Measurements from ENCODE around the gene ST7. TPM values are rescaled to one million over a fixed set of nuclear protein-coding genes. Genes with fewer than 3 reads are reported as not detected.

ST7 gene
- total RNA-seq, 2 experiments from 2014 or later: 4.9 to 5.4 TPM

GRCh38 chr7:116984917-116985316, 31.6 kb downstream of the ST7 start:
- POLR2A ChIA-PET: interaction anchor here (0.7 to 1.3 kb wide), 4 partner anchors 9 to 143 kb away, joined by 3 to 5 read pairs (median 3); no protein-coding TSS in a partner anchor
- no peaks in the 10 kb centered on the region for H3K4me1 ChIP-seq (ENCODE audit: insufficient read depth, low read length)
- ATAC-seq (ENCODE audit: poor library complexity) (peak; percentile 55), DNase-seq (peak in 3 of 14 experiments; percentile 55 to 62 (median 61))
- H3K9me3 ChIP-seq (ENCODE audit: control insufficient read depth in 1 of 2, insufficient read depth in 1 of 2, low read length in 2 of 2): no peaks in the 10 kb centered on the region
- Mint-ChIP-seq H3K36me3 (ENCODE audit: low read depth) (no peaks in the 10 kb centered on the region), H3K4me3 (no peak overlapping the region), H3K27me3 (no peaks in the 10 kb centered on the region), H3K9me3 (no peaks in the 10 kb centered on the region), H3K4me1 (ENCODE audit: low read depth) (peaks cover 3% of the 10 kb centered on the region), H3K27ac (no peak overlapping the region)
- no peaks in the 10 kb centered on the region for H3K36me3 ChIP-seq (ENCODE audit: insufficient read depth, low read length)
- peak; percentile 83 for TF ChIP-seq CTCF (IDR thresholded peaks at IDR 0.05)
- no peak overlapping the region for H3K4me3 ChIP-seq (ENCODE audit: low read length)
- intact Hi-C loops (cut with DNase I, micrococcal nuclease): loop anchor here in 1 of 2 experiments (1.0 to 2.0 kb wide), 3 partner anchors 28 to 134 kb away; no protein-coding TSS in a partner anchor
- no peak overlapping the region for H3K27ac ChIP-seq (ENCODE audit: low read depth in 1 of 2, low read length in 2 of 2)
- no peaks in the 10 kb centered on the region for H3K27me3 ChIP-seq (ENCODE audit: control insufficient read depth in 1 of 2, insufficient read depth in 2 of 2, low read length in 2 of 2)
- CTCF ChIA-PET: interaction anchor here (0.6 to 2.2 kb wide), 7 partner anchors 11 to 143 kb away, joined by 3 to 5 read pairs (median 3); partner anchors contain the start of gene ST7

- H3K4me3 ChIP-seq (ENCODE audit: low read length): no peak overlapping the region
- no peak for ATAC-seq (ENCODE audit: poor library complexity)
- CTCF ChIA-PET: interaction anchor here (0.9 to 2.2 kb wide), 6 partner anchors 10 to 135 kb away, joined by 3 to 5 read pairs (median 3); partner anchors contain the start of gene ST7
- H3K36me3 Mint-ChIP-seq (ENCODE audit: low read depth): no peaks in the 10 kb centered on the region
- no peak overlapping the region for H3K27ac Mint-ChIP-seq
- no peaks in the 10 kb centered on the region for H3K9me3 Mint-ChIP-seq
- H3K4me1 Mint-ChIP-seq (ENCODE audit: low read depth): peaks cover 3% of the 10 kb centered on the region
- no peak overlapping the region for H3K4me3 Mint-ChIP-seq
- TF ChIP-seq CTCF (IDR thresholded peaks at IDR 0.05): no peak
- DNase-seq: no peak
- POLR2A ChIA-PET: interaction anchor here (0.7 to 1.3 kb wide), 3 partner anchors 24 to 142 kb away, joined by 3 to 5 read pairs (median 4); no protein-coding TSS in a partner anchor
- H3K4me1 ChIP-seq (ENCODE audit: insufficient read depth, low read length): no peaks in the 10 kb centered on the region
- intact Hi-C loops (cut with DNase I, micrococcal nuclease): loop anchor here in 1 of 2 experiments (1.0 to 2.0 kb wide), 3 partner anchors 27 to 134 kb away; no protein-coding TSS in a partner anchor
- H3K36me3 ChIP-seq (ENCODE audit: insufficient read depth, low read length): no peaks in the 10 kb centered on the region
- no peaks in the 10 kb centered on the region for H3K27me3 Mint-ChIP-seq
- H3K27ac ChIP-seq (ENCODE audit: low read depth in 1 of 2, low read length in 2 of 2): no peak overlapping the region
- H3K27me3 ChIP-seq (ENCODE audit: control insufficient read depth in 1 of 2, insufficient read depth in 2 of 2, low read length in 2 of 2): no peaks in the 10 kb centered on the region
- no peaks in the 10 kb centered on the region for H3K9me3 ChIP-seq (ENCODE audit: control insufficient read depth in 1 of 2, insufficient read depth in 1 of 2, low read length in 2 of 2)
Measured at GRCh38 chr7:116985575-116985974, 32.3 kb downstream of the ST7 start.

GRCh38 chr7:116986611-116987565, 33.6 kb downstream of the ST7 start:
- no peaks in the 10 kb centered on the region for H3K9me3 ChIP-seq (ENCODE audit: control insufficient read depth in 1 of 2, insufficient read depth in 1 of 2, low read length in 2 of 2)
- H3K27me3 ChIP-seq (ENCODE audit: control insufficient read depth in 1 of 2, insufficient read depth in 2 of 2, low read length in 2 of 2): no peaks in the 10 kb centered on the region
- H3K4me1 Mint-ChIP-seq (ENCODE audit: low read depth): peaks cover 3% of the 10 kb centered on the region
- no peaks in the 10 kb centered on the region for H3K36me3 ChIP-seq (ENCODE audit: insufficient read depth, low read length)
- TF ChIP-seq CTCF (IDR thresholded peaks at IDR 0.05): no peak
- ChIA-PET CTCF (no interaction called here), POLR2A (interaction anchor here (1.3 kb wide), 1 partner anchor 141 kb away, joined by 4 read pairs; no protein-coding TSS in a partner anchor)
- no peak overlapping the region for H3K27ac ChIP-seq (ENCODE audit: low read depth in 1 of 2, low read length in 2 of 2)
- no peaks in the 10 kb centered on the region for H3K36me3 Mint-ChIP-seq (ENCODE audit: low read depth)
- no peaks in the 10 kb centered on the region for H3K9me3 Mint-ChIP-seq
- intact Hi-C loops (cut with DNase I, micrococcal nuclease): loop anchor here in 1 of 2 experiments (1.0 to 2.0 kb wide), 2 partner anchors 56 to 134 kb away; no protein-coding TSS in a partner anchor
- H3K27ac Mint-ChIP-seq: no peak overlapping the region
- H3K4me3 ChIP-seq (ENCODE audit: low read length): no peak overlapping the region
- H3K4me3 Mint-ChIP-seq: no peak overlapping the region
- DNase-seq (no peak), ATAC-seq (ENCODE audit: poor library complexity) (no peak)
- H3K4me1 ChIP-seq (ENCODE audit: insufficient read depth, low read length): no peaks in the 10 kb centered on the region
- H3K27me3 Mint-ChIP-seq: no peaks in the 10 kb centered on the region
